Effector memory CD8-positive, alpha-beta T cell (primary cell): ENCODE measurements around the gene C11orf54.
A peak's percentile ranks its signal among the peaks of the same experiment; 100 is the strongest.
"Not testable (repeated sequence)": the region's sequence is repeated elsewhere in the genome, so short reads cannot be mapped to it uniquely, and the experiment has no call there.

Experiments
- ATAC-seq: fragments of 150-1000 bp; cut with Tn5 transposase; replicated peaks from 2 replicates; pipeline ENCODE4 v1.10.0; 2021; ENCODE audit warnings: mild to moderate bottlenecking, moderate library complexity
- DNase-seq, 3 experiments: peaks; one replicate each; pipeline ENCODE4 v3.0.0; 2021
- H3K27ac Mint-ChIP-seq, 2 donors: one replicate each; pipeline ENCODE4 v1.8.0; 2022; ENCODE audit warnings: mild to moderate bottlenecking in 2 of 2, mixed read lengths in 2 of 2, moderate library complexity in 2 of 2
- H3K27me3 Mint-ChIP-seq, 2 donors: one replicate each; pipeline ENCODE4 v1.8.0; 2022; ENCODE audit warnings: mixed read lengths in 2 of 2
- H3K36me3 Mint-ChIP-seq: one replicate; pipeline ENCODE4 v1.8.0; 2022; ENCODE audit warnings: mild to moderate bottlenecking, moderate library complexity, mixed read lengths; ENCODE audit not compliant: insufficient read depth
- H3K4me1 Mint-ChIP-seq, 2 donors: one replicate each; pipeline ENCODE4 v1.8.0; 2022; ENCODE audit warnings: low read depth in 2 of 2, mixed read lengths in 2 of 2
- H3K4me3 Mint-ChIP-seq, 2 donors: one replicate each; pipeline ENCODE4 v1.8.0; 2022; ENCODE audit warnings: mild to moderate bottlenecking in 2 of 2, mixed read lengths in 2 of 2, moderate library complexity in 2 of 2
- H3K9me3 Mint-ChIP-seq, 2 donors: one replicate each; pipeline ENCODE4 v1.8.0; 2022; ENCODE audit warnings: mixed read lengths in 2 of 2

Gene C11orf54

GRCh38 chr11:93759123-93759522, 17.7 kb downstream of the C11orf54 start:
- peaks cover 48% of the 10 kb centered on the region for H3K36me3 Mint-ChIP-seq
- H3K9me3 Mint-ChIP-seq, ATAC-seq, H3K27ac Mint-ChIP-seq, H3K27me3 Mint-ChIP-seq, DNase-seq, H3K4me1 Mint-ChIP-seq, H3K4me3 Mint-ChIP-seq: not testable (repeated sequence)

GRCh38 chr11:93761910-93762309, 20.4 kb downstream of the C11orf54 start:
- H3K36me3 Mint-ChIP-seq = peaks cover 30% of the 10 kb centered on the region

GRCh38 chr11:93765551-93765950, 24.1 kb downstream of the C11orf54 start:
- Mint-ChIP-seq H3K4me1 (no peaks in the 10 kb centered on the region), H3K27me3 (no peaks in the 10 kb centered on the region), H3K36me3 (peaks cover 10% of the 10 kb centered on the region), H3K9me3 (no peaks in the 10 kb centered on the region), H3K4me3 (no peak overlapping the region), H3K27ac (peak overlapping the region in 1 of 2 donors; percentile 38)
- ATAC-seq = no peak
- DNase-seq = no peak

More at GRCh38 chr11:93761910-93762309, 20.4 kb downstream of the C11orf54 start:
- DNase-seq (no peak), ATAC-seq (no peak)
- no peak overlapping the region for H3K27ac Mint-ChIP-seq
- no peak overlapping the region for H3K4me3 Mint-ChIP-seq
- no peaks in the 10 kb centered on the region for H3K27me3 Mint-ChIP-seq
- no peaks in the 10 kb centered on the region for H3K9me3 Mint-ChIP-seq
- H3K4me1 Mint-ChIP-seq = no peaks in the 10 kb centered on the region

GRCh38 chr11:93766504-93766903, 25.0 kb downstream of the C11orf54 start:
- Mint-ChIP-seq H3K27ac (no peak overlapping the region), H3K36me3 (peaks cover under 1% of the 10 kb centered on the region), H3K27me3 (no peaks in the 10 kb centered on the region), H3K9me3 (no peaks in the 10 kb centered on the region), H3K4me3 (no peak overlapping the region), H3K4me1 (no peaks in the 10 kb centered on the region)
- ATAC-seq = no peak
- no peak for DNase-seq

GRCh38 chr11:93767018-93767417, 25.5 kb downstream of the C11orf54 start:
- no peak for DNase-seq
- peaks cover 2% of the 10 kb centered on the region for H3K36me3 Mint-ChIP-seq
- no peaks in the 10 kb centered on the region for H3K9me3 Mint-ChIP-seq
- H3K4me3 Mint-ChIP-seq = no peak overlapping the region
- H3K27ac Mint-ChIP-seq = no peak overlapping the region
- ATAC-seq = no peak
- no peaks in the 10 kb centered on the region for H3K4me1 Mint-ChIP-seq
- no peaks in the 10 kb centered on the region for H3K27me3 Mint-ChIP-seq

GRCh38 chr11:93770160-93770559, 28.7 kb downstream of the C11orf54 start:
- Mint-ChIP-seq H3K4me3 (no peak overlapping the region), H3K27me3 (no peaks in the 10 kb centered on the region), H3K27ac (no peak overlapping the region), H3K36me3 (peaks cover 2% of the 10 kb centered on the region), H3K4me1 (no peaks in the 10 kb centered on the region), H3K9me3 (no peaks in the 10 kb centered on the region)
- DNase-seq (no peak), ATAC-seq (no peak)

GRCh38 chr11:93772123-93772522, 30.7 kb downstream of the C11orf54 start:
- no peak for ATAC-seq
- no peaks in the 10 kb centered on the region for H3K27me3 Mint-ChIP-seq
- no peaks in the 10 kb centered on the region for H3K4me1 Mint-ChIP-seq
- no peak for DNase-seq
- peaks cover 6% of the 10 kb centered on the region for H3K36me3 Mint-ChIP-seq
- H3K4me3 Mint-ChIP-seq = no peak overlapping the region
- no peaks in the 10 kb centered on the region for H3K9me3 Mint-ChIP-seq
- H3K27ac Mint-ChIP-seq = no peak overlapping the region

- Mint-ChIP-seq H3K4me3 (no peak overlapping the region), H3K27ac (peak overlapping the region in 1 of 2 donors; percentile 38), H3K36me3 (peaks cover 6% of the 10 kb centered on the region), H3K27me3 (no peaks in the 10 kb centered on the region), H3K4me1 (no peaks in the 10 kb centered on the region), H3K9me3 (no peaks in the 10 kb centered on the region)
- DNase-seq (no peak), ATAC-seq (no peak)
Measured at GRCh38 chr11:93773045-93773477, 31.6 kb downstream of the C11orf54 start.

- Mint-ChIP-seq H3K9me3 (no peaks in the 10 kb centered on the region), H3K4me1 (no peaks in the 10 kb centered on the region), H3K4me3 (no peak overlapping the region), H3K36me3 (peaks cover 6% of the 10 kb centered on the region), H3K27me3 (no peaks in the 10 kb centered on the region), H3K27ac (no peak overlapping the region)
- no peak for ATAC-seq
- DNase-seq = no peak
Measured at GRCh38 chr11:93773601-93774200, 32.2 kb downstream of the C11orf54 start.

- ATAC-seq, DNase-seq, H3K4me1 Mint-ChIP-seq, H3K36me3 Mint-ChIP-seq, H3K9me3 Mint-ChIP-seq, H3K27ac Mint-ChIP-seq, H3K27me3 Mint-ChIP-seq, H3K4me3 Mint-ChIP-seq: not testable (repeated sequence)
Measured at GRCh38 chr11:93774560-93774959, 33.1 kb downstream of the C11orf54 start.

- no peak for DNase-seq
- no peaks in the 10 kb centered on the region for H3K4me1 Mint-ChIP-seq
- peaks cover 6% of the 10 kb centered on the region for H3K36me3 Mint-ChIP-seq
- H3K27ac Mint-ChIP-seq = peak overlapping the region in 1 of 2 donors; percentile 13
- H3K9me3 Mint-ChIP-seq = no peaks in the 10 kb centered on the region
- no peak overlapping the region for H3K4me3 Mint-ChIP-seq
- H3K27me3 Mint-ChIP-seq = no peaks in the 10 kb centered on the region
- peak; percentile 24 for ATAC-seq
Measured at GRCh38 chr11:93775289-93775688, 33.8 kb downstream of the C11orf54 start.

- no peaks in the 10 kb centered on the region for H3K9me3 Mint-ChIP-seq
- peak overlapping the region; percentile 82 to 94 for H3K27ac Mint-ChIP-seq
- peaks cover 23% of the 10 kb centered on the region for H3K36me3 Mint-ChIP-seq
- no peaks in the 10 kb centered on the region for H3K27me3 Mint-ChIP-seq
- ATAC-seq = no peak
- peaks cover 31 to 43% of the 10 kb centered on the region in 2 donors for H3K4me1 Mint-ChIP-seq
- H3K4me3 Mint-ChIP-seq = peak overlapping the region; percentile 94 to 99
- no peak for DNase-seq
Measured at GRCh38 chr11:93783362-93783761, 41.9 kb downstream of the C11orf54 start.

GRCh38 chr11:93783765-93784144, 42.3 kb downstream of the C11orf54 start:
- peaks cover 26% of the 10 kb centered on the region for H3K36me3 Mint-ChIP-seq
- H3K27ac Mint-ChIP-seq = peak overlapping the region; percentile 82 to 94
- H3K4me1 Mint-ChIP-seq = peaks cover 33 to 43% of the 10 kb centered on the region in 2 donors
- no peaks in the 10 kb centered on the region for H3K9me3 Mint-ChIP-seq
- H3K4me3 Mint-ChIP-seq = peak overlapping the region; percentile 94 to 99
- ATAC-seq = peak; percentile 12
- no peak for DNase-seq
- no peaks in the 10 kb centered on the region for H3K27me3 Mint-ChIP-seq

- Mint-ChIP-seq H3K27me3 (no peaks in the 10 kb centered on the region), H3K4me3 (peak within 1 kb of the TSS; percentile 94 to 99), H3K9me3 (no peaks in the 10 kb centered on the region), H3K36me3 (peaks cover 28% of the 10 kb centered on the region), H3K27ac (peak within 1 kb of the TSS; percentile 82 to 94), H3K4me1 (peaks cover 35 to 43% of the 10 kb centered on the region in 2 donors)
- peak; percentile 91 for ATAC-seq
- peak; percentile 76 to 79 (median 77) for DNase-seq
Measured at GRCh38 chr11:93784145-93784934, 42.9 kb downstream of the C11orf54 start, which contains the start of gene MED17. Gene MED17, plus strand, starts transcription at chr11:93784282. Its CDS starts 232 bp downstream, at chr11:93784514.
